Activated CD8-positive, alpha-beta T cell treated with anti-CD3 and anti-CD28 coated beads for 36 hours (primary cell): Measurements from ENCODE around the gene EGFL8. TPM values are rescaled to one million over a fixed set of nuclear protein-coding genes. Genes with fewer than 3 reads are reported as not detected.

Experiments
- ATAC-seq: fragments of 200-7000 bp; cut with Tn5 transposase; one replicate; pipeline ENCODE4 v1.10.0; 2021; ENCODE audit warnings: mild to moderate bottlenecking, moderate library complexity
- CTCF ChIA-PET: fragments of 350-600 bp; sonication (Branson Sonifier 250); formaldehyde crosslinking; loops from one replicate; lab custom pipeline; 2021; ENCODE audit warnings: antibody characterized with exemption; lab: Charles Lee
- POLR2A ChIA-PET: fragments of 350-600 bp; sonication (Branson Sonifier 250); formaldehyde crosslinking; loops from one replicate; lab custom pipeline; 2021; ENCODE audit warnings: antibody characterized with exemption; lab: Charles Lee
- DNase-seq: peaks from one replicate; pipeline ENCODE4 v3.0.0-alpha.2; 2020
- H3K27ac Mint-ChIP-seq: one replicate; pipeline ENCODE4 v1.8.0; 2021; ENCODE audit warnings: mild to moderate bottlenecking, mixed read lengths
- H3K27me3 Mint-ChIP-seq: one replicate; pipeline ENCODE4 v1.8.0; 2021; ENCODE audit warnings: mixed read lengths
- H3K36me3 Mint-ChIP-seq: one replicate; pipeline ENCODE4 v1.8.0; 2021; ENCODE audit warnings: low read depth, mixed read lengths
- H3K4me1 Mint-ChIP-seq: one replicate; pipeline ENCODE4 v1.8.0; 2021; ENCODE audit warnings: low read depth, mixed read lengths
- H3K4me3 Mint-ChIP-seq: one replicate; pipeline ENCODE4 v1.8.0; 2021; ENCODE audit warnings: mild to moderate bottlenecking, moderate library complexity, mixed read lengths
- H3K9me3 Mint-ChIP-seq: one replicate; pipeline ENCODE4 v1.8.0; 2021; ENCODE audit warnings: mixed read lengths
- intact Hi-C: fragments of 100-400 bp; cut with micrococcal nuclease; formaldehyde crosslinking; loops from one replicate; pipeline ENCODE4 v1.10.0; 2022
- total RNA-seq, 2 experiments: library from RNA; stranded (reverse); gene quantifications; one replicate each; pipeline ENCODE4 v1.2.3, GENCODE V29; 2021
- TF ChIP-seq, protein P1 (sequence below): fragments of 200-600 bp; IDR thresholded peaks from one replicate; pipeline ENCODE4 v1.8.0; 2022; ENCODE audit warnings: antibody characterized with exemption, mild to moderate bottlenecking

EGFL8 gene
- 10 to 100 TPM; 13.3 to 14.0 TPM for total RNA-seq

DNA sequence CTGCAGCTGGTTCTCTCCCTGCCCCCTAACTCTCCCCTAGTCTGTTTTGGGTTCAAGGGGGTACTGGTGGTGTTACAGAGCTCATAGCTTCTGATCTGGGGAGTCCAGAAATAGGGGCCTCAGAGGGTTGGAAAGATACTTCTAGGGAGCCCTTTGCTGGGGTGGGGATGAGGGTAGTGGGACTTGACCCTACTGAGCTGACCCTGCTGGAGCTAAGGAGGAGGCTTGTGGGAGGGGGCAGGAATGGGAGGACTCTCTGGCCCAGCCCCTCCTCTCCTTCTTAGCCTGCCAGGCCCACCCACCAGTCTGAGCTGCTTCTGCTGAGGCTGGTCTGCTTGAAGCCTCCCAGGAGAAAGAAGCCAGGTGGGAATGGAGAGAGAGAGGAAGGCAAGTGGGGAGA lies at the start of gene EGFL8:
EGFL8 (plus strand) TSS at position 301 of the 400 bp plus-strand sequence. CDS start 1,571 bp downstream, outside the sequence.
- ChIA-PET POLR2A (interaction anchor here (1.1 kb wide), 1 partner anchor 10 kb away, joined by 4 read pairs; no protein-coding TSS in a partner anchor), CTCF (interaction anchor here (1.2 to 2.9 kb wide), 4 partner anchors 9 to 47 kb away, joined by 3 to 7 read pairs (median 4); no protein-coding TSS in a partner anchor)
- intact Hi-C loops = no loop called here
- TF ChIP-seq, protein P1, sequence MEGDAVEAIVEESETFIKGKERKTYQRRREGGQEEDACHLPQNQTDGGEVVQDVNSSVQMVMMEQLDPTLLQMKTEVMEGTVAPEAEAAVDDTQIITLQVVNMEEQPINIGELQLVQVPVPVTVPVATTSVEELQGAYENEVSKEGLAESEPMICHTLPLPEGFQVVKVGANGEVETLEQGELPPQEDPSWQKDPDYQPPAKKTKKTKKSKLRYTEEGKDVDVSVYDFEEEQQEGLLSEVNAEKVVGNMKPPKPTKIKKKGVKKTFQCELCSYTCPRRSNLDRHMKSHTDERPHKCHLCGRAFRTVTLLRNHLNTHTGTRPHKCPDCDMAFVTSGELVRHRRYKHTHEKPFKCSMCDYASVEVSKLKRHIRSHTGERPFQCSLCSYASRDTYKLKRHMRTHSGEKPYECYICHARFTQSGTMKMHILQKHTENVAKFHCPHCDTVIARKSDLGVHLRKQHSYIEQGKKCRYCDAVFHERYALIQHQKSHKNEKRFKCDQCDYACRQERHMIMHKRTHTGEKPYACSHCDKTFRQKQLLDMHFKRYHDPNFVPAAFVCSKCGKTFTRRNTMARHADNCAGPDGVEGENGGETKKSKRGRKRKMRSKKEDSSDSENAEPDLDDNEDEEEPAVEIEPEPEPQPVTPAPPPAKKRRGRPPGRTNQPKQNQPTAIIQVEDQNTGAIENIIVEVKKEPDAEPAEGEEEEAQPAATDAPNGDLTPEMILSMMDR = no peak
- H3K27me3 Mint-ChIP-seq = no peaks in the 10 kb centered on the region
- no peaks in the 10 kb centered on the region for H3K9me3 Mint-ChIP-seq
- no peak within 1 kb of the TSS for H3K27ac Mint-ChIP-seq
- ATAC-seq = no peak
- no peak for DNase-seq
- H3K4me1 Mint-ChIP-seq = peaks cover 4% of the 10 kb centered on the region
- no peak within 1 kb of the TSS for H3K4me3 Mint-ChIP-seq
- peaks cover 23% of the 10 kb centered on the region for H3K36me3 Mint-ChIP-seq

DNA sequence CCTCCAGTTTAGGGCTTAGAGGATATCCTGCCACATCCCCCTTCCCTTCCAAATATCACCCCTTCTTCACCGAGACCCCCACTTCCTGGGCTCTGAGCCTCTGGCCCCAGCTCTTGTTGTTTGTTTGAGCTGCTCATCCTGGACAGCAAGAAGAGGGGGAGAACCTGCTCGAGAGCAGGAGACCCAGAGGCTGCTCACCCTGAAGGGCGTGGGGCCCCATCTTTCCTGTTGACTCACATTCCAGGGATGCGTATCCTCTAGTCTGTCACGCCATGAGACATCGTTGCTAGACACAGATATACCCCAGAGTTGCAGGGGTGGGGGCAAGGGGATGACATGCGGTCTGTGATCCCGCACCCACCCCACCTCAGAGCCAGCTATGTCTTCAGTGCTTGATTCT lies 49.6 kb upstream of the EGFL8 start:
- ChIA-PET CTCF (interaction anchor here (1.8 kb wide), 1 partner anchor 12 kb away, joined by 5 read pairs; no protein-coding TSS in a partner anchor), POLR2A (interaction anchor here (1.4 kb wide), 1 partner anchor 14 kb away, joined by 4 read pairs; the partner anchor contains the start of gene ATF6B)
- Mint-ChIP-seq H3K36me3 (peaks cover 12% of the 10 kb centered on the region), H3K4me1 (peaks cover 6% of the 10 kb centered on the region), H3K9me3 (no peaks in the 10 kb centered on the region), H3K27ac (peak overlapping the region; percentile 31), H3K4me3 (no peak overlapping the region), H3K27me3 (no peaks in the 10 kb centered on the region)
- TF ChIP-seq, protein P1 = no peak
- intact Hi-C loops = loop anchor here (5.0 kb wide), 1 partner anchor 43 kb away; no protein-coding TSS in a partner anchor
- DNase-seq = no peak
- no peak for ATAC-seq

DNA sequence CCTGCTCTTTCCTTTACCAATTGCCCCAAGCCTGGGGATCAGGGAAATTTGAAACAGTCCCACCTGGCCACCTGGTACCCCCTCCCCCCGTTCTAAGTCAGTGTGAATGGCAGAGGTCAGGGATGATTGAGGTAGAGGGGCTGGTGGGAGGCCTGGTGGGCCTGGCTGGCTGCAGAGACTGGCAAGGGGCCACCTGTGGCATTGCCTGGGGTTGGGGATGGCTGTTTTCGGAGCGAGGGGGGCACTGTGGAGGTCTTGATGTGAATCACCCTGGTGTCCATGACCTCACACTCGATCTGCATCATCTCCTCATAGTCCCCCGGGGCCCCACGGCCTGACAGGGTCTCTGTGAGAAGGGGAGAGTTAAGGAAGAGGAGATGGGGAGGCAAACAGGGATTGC lies 48.8 kb upstream of the EGFL8 start:
- Mint-ChIP-seq H3K27ac (no peak overlapping the region), H3K9me3 (no peaks in the 10 kb centered on the region), H3K4me3 (no peak overlapping the region), H3K27me3 (no peaks in the 10 kb centered on the region), H3K36me3 (peaks cover 12% of the 10 kb centered on the region), H3K4me1 (peaks cover 4% of the 10 kb centered on the region)
- intact Hi-C loops = loop anchor here (5.0 kb wide), 1 partner anchor 42 kb away; no protein-coding TSS in a partner anchor
- TF ChIP-seq, protein P1 = no peak
- ATAC-seq = no peak
- ChIA-PET CTCF (interaction anchor here (1.6 to 4.7 kb wide), 3 partner anchors 11 to 13 kb away, joined by 4 to 41 read pairs (median 5); partner anchors contain the start of genes ATF6B and FKBPL), POLR2A (interaction anchor here (1.4 to 3.7 kb wide), 2 partner anchors 13 kb away, joined by 4 to 23 read pairs; partner anchors contain the start of genes ATF6B and FKBPL)
- no peak for DNase-seq

DNA sequence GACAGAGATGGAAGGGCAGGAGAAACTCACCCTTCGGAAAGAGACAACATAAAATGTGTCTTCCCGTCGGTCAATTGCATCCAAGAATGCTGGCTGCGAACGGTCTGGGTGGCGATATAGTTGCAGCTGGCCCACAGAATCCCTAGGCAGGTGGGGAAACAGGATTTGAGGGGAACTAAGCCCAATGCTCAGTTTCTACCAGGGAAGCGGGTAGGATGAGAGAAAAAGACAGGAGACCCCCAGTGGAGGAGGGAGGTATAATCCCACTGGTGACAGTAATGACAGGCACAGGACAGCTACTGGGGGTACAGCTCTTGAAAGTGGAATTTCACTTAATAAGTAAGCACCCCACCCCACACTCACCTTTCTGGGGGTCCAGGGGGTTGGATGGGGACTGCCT lies 47.7 kb upstream of the EGFL8 start:
- Mint-ChIP-seq H3K36me3 (peaks cover 20% of the 10 kb centered on the region), H3K4me3 (no peak overlapping the region), H3K4me1 (peaks cover 4% of the 10 kb centered on the region), H3K27me3 (no peaks in the 10 kb centered on the region), H3K27ac (no peak overlapping the region), H3K9me3 (no peaks in the 10 kb centered on the region)
- TF ChIP-seq, protein P1 = peak; percentile 37
- CTCF ChIA-PET = interaction anchor here (1.0 to 4.7 kb wide), 10 partner anchors 8 to 77 kb away, joined by 3 to 41 read pairs (median 12); partner anchors contain the start of genes ATF6B, EGFL8, FKBPL and GPSM3
- no peak for ATAC-seq
- POLR2A ChIA-PET = interaction anchor here (3.7 kb wide), 1 partner anchor 12 kb away, joined by 23 read pairs; the partner anchor contains the start of genes ATF6B and FKBPL
- intact Hi-C loops = loop anchor here (5.0 kb wide), 1 partner anchor 41 kb away; no protein-coding TSS in a partner anchor
- DNase-seq = peak; percentile 37

DNA sequence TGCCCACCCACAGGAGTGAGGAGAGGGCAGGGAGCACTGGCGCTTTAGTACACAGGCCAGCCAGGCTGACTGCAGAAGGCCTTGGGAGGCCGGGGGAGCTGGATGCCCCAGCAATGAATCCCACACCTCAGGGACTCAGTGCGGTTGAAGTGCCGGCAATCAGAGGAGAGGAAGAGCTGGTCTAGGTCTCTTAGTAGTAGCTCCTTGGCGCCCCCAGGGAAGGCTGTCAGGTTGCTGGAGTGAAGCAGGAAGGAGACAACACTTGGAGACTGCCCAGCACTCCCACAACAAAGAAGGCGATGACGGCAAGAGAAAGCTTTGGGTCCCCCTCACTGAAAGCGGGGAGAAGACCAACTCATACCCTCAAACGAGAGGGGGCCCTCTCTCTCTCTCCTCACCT lies 46.9 kb upstream of the EGFL8 start:
- H3K9me3 Mint-ChIP-seq = no peaks in the 10 kb centered on the region
- peaks cover 4% of the 10 kb centered on the region for H3K4me1 Mint-ChIP-seq
- intact Hi-C loops = loop anchor here (5.0 kb wide), 1 partner anchor 40 kb away; no protein-coding TSS in a partner anchor
- POLR2A ChIA-PET = interaction anchor here (1.2 to 3.7 kb wide), 2 partner anchors 9 to 11 kb away, joined by 6 to 23 read pairs; partner anchors contain the start of genes ATF6B, FKBPL and TNXB
- CTCF ChIA-PET = interaction anchor here (1.0 to 4.7 kb wide), 13 partner anchors 9 to 77 kb away, joined by 3 to 41 read pairs (median 7); partner anchors contain the start of genes ATF6B, EGFL8, FKBPL and GPSM3
- TF ChIP-seq, protein P1 = no peak
- ATAC-seq (no peak), DNase-seq (no peak)
- H3K27me3 Mint-ChIP-seq = no peaks in the 10 kb centered on the region
- no peak overlapping the region for H3K4me3 Mint-ChIP-seq
- peaks cover 25% of the 10 kb centered on the region for H3K36me3 Mint-ChIP-seq
- H3K27ac Mint-ChIP-seq = no peak overlapping the region
